NK-92 (cell line): Measurements from ENCODE around the gene OCA2.

Experiments
- DNase-seq: peaks from one replicate; lab custom pipeline; 2025; ENCODE audit not compliant: unreplicated experiment; lab: John Stamatoyannopoulos, UW

The OCA2 gene

DNA sequence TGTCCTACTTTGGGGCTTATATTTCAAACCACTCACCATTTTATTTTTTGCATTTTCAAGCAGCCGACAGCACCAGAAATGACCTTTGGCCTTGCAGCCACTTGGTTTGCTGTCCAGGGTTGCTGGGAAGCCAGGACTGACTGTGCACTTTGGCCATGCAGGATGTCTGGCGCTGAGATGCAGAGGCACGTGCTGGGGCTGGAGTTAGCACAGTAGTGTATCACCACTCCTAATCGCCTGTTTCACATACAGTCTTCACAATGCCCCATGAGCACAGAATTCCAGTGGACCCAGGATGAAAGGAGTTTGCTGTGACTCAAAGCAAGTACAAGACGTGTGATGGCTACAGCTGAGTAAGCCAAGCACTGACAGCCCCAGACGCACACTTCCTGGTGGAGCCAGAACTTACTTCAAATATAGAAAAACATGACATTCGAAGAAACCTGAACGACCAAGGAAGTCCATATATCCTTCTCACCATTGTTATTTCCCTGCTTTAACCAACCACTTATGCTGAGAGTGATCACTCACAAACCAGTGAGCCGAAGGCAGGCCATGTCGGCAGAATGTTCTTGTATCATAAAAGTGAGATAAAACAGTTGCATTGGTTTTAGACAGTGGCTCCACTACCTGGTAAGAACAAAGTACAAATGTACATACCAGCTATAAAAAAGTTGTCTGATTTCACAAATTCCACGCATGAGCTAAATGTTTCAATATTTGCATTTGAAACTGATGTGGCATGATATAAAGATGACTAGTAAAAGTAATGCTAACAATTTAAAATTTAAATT lies 16.0 kb downstream of the OCA2 start:
- DNase-seq: no peak

DNA sequence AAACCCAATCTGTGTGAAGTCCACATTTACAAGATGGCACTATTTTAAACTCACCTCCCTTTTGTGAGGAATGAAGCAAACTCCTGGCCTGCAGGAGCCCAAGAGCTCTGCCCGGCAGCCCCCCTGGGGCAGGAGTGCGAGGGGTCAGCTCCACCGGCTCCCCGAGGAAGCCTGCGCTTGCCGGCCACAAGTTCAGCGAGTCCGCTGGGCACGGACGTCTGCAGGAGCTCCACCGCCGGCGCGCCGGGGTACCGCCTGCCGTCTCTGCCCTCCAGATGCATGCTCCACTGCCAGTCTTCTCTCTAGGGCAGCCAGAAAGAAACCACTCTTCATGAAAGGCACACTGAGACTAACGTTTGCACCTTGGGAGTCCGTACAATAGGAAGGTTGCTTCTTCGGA lies 17.5 kb downstream of the OCA2 start:
- DNase-seq: no peak

DNA sequence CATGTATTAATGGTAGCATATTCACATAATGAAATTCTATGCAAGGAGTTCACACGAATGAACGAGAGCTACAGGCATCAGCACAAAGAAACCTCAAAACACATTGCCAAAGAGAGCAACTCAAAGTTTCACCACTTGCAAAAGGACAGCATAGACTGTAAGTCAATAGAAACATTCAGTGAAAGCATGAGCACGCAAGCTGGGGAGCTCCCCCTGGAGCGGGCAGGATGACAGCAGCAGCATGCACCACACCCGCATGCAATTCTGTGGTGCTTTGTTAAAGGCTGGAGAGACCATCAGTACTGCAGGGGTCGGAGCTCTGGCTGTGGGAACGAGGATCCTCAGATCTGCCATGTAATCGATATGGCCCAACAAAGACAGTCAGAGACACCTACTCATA lies 18.7 kb downstream of the OCA2 start:
- no peak for DNase-seq

DNA sequence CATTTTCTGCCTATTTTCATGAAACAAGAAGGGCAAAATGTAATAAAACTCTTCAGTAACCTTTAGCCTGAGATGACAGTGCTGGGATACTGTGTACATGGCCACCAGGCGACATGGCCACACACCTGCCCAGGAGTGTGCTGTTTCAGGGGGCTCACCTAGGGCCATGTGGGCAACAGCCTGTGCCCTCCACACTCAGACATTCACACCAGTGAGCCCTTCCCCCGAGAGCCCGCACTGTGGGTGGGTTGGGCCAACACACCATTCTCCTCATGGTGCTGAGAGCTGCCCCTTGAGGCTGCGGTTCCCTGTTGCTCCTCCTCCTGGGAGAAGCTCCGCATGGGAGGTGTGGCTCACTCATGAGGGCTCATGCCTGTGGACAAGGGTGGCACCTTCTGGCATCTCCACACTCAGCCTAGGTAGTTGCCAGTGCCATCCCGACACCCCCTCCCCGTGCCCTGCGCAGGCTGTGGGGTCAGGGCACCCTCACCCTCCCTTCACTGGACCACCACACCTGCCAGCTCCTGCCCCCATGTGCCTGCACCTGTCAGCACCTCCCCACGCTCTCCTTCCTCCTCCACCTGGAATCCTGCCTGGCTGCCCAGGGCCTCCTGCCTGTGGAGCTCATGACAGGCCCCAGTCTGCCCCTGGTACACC lies 19.7 kb downstream of the OCA2 start:
- DNase-seq: no peak

DNA sequence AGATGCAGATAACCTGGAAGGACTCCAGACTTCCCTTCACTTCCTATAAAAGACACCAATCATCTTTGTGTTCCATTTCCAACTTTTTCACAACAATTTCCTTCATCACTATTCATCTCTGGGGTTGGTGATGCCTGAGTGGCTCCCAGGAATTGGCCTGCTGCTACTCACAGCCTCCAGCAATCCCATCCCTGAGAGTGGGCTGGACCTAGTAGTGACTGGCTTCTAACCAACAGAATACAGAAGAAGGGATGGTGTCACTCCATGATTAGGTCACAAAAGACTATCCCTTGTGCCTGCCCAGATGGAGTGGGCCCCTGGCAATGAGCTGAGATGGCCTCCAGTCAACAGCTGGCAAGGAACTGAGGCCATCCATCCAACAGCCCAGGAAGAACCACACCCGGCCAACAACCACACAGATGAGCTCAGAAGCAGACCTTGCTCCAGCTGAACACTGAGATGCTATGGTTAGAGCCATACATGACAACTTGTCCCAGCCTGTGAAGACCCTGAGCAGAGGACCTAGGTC lies 20.9 kb downstream of the OCA2 start:
- no peak for DNase-seq

DNA sequence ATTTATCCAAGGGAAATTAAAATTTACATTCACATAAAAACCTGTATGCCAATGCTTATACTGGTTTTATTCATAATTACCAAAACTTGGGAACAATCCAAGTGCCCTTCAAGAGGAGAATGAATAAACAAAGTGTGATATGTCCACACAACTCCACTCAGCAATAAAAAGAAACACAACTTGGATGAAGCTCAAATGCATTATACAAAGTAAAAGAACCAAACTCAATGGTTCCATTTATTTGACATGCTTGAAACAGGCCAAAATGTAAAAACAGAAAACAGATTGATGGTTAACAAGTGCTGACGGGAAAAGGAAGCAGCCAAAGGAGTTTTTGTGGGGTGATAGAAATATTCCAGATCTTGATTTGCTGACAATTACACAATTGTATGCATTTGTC lies 23.5 kb downstream of the OCA2 start:
- no peak for DNase-seq

DNA sequence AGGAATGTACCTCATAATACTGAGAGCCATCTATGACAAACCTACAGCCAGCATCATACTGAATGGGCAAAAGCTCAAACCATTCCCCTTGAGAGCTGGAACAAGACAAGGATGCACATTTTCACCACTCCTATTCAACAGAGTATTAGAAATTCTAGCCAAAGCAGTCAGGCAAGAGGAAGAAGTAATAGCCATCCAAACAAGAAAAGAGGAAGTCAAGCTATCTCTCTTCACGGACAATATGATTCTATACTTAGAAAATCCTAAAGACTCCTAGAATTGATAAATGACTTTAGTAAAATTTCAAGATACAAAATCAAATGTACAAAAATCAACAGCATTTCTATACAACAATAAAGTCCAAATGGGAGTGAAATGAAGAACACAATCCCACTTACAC lies 30.2 kb downstream of the OCA2 start:
- DNase-seq: no peak

DNA sequence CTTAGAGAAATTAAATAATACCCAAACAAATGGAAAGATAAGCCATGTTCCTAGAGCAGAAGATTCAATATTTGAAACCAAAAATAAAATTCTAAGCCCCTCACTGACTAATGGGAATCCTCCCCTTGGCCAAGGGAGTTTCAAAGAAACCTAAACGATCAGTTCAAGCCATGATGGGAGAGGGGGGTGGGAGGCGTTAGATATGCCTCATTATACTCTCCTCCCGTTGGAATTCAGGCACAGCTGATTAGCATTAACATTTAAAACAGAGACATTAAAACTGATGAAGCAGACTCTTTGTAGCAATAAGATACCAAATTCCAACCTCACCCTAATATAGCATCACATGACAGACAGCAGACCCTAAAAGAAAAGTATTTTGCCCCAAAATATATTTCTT lies 32.9 kb downstream of the OCA2 start:
- no peak for DNase-seq

DNA sequence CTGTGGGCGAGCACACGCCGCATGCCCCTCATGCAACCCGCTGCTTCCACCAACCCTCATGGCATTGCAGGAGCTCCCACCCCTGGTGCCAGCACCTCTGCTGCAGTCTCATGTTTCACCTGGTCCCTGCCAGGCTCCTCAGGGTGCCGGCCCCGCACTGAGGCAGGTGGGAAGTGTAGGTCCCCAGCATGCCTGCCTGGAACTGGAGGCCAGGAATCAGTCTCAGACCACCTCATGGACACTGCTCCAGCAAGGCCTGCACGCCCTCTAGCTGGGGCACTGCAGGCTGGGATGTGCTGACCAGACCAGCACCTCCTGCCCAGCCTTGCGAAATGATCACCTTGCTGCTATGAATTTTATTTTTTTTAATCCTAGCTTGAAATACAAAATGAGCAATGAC lies 39.1 kb downstream of the OCA2 start:
- no peak for DNase-seq

DNA sequence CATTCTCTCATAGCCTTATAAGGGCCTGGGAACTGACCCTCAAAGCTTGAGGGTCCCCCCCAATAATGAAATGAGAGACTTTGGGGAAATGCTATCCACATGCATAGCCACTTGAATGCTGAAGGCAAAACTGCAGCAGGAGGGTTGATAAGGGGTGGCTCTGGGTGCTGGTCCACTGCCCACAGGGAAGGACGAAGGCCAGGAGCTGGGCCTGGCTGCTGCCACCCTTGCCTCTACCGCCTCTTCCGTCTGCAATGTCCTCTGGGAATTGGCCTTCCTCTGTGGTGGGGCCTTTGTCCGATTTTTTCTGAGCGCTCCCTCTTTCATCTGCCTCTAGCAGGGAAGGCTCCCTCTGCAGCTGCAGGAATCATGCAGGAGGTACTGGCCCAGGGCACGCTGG lies 41.0 kb downstream of the OCA2 start:
- no peak for DNase-seq

DNA sequence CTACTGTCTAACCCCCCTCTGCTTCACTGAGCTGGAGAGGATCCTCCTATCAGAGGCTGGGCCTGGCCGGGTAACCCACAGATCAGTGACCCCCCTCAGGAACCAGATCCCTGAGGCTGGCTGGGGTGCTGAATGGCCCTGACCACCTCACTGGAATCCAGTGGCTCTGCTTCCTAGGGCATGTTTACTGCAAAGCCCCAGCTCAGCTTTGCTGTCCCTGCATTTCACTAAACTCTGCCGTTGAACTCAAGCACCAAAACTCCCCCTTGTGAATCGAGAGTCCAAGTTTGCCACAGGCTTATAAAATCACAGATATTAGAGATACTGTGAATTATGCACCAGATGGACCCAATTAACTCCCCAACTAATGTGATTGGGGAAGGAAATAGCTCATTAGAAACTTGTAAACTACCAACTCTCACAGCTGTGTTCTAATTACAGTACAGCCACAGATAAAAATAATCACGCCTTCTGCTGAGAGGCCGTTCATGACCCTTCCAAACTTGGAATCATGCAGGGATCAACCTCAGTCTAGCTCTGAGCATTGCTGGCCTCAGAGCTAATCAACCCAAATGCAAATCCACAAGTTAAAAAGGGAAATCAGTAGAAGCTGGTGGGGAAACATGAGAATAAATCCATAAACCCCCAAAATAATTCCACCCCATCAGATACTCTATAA lies 47.0 kb downstream of the OCA2 start:
- no peak for DNase-seq

DNA sequence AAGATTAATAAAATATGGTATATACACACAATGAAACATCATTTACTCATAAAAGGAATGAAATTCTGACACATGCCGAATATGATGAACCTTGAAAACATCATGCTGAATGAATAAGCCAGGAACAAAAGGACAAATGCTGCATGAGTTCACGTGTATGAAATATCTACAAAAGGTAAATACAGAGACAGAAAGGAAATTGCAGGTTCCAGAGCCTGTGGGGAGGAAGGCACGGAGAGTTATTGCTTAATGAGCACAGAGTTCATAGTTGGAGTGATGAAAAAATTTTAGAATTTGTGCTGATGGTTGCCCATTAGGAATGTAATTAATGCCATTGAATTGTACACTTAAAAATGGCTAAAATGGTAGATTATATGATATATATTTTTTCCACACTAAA lies 49.5 kb downstream of the OCA2 start:
- no peak for DNase-seq

DNA sequence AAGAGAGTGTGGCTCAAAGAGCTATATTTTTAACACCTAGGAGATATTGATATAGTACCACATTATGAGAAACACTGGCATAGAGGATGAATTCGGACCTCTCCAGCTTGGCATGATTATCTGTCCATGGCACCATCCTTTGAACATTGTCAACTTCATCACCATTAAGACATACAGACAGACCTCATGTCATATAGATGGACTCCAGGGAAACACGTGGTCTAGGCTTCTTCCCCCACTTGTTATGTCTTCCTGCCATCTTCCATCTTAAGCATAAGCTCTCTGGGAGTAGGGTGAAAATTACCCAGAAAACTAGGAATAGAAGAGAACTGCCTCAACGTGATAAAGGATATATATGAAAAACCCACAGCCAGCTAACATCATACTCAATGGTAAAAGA lies 51.8 kb downstream of the OCA2 start:
- DNase-seq: no peak

DNA sequence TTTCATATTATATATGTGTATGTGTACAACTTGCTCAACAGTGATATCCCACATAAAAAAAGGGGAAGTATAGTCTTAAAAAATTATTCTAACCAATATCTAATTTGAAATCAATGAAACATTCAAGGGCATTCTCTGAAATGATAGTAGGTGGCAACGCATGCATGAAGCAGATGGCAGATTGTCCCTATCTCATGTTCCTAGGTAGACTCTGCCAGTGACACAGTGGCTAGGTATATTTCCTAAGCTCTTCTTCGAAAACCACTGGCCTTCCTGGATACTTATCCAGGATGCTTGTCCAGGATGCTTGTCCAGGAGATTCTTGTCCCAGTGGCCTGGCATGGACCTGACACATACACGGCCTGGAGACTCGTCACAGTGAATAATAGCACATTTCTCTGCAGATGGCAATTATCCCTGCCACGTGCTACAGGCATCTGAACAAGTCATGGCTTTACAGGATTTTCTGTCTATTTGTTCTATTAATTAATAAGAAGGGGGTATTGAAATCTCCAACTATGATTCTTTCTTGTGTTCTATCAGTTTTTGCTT lies 54.9 kb downstream of the OCA2 start:
- DNase-seq: no peak

DNA sequence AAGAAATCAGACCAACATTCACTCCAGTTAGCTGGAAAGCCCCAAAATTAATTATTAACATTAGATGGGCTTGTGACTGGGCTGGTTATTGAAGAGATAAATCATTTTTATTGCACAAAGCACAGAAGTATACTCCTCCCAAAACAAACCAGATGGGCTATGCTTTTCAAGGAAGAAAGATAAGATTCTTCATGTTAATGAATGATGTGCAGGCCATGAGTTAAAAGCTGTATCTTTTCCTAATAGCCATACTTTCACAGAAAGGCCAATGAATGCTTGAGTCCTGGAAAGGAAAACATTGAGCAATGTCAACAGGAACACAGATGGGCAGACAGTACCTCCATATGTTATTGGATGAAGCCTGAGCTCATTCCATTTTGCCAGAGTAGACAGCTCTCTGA lies 55.4 kb downstream of the OCA2 start:
- no peak for DNase-seq

DNA sequence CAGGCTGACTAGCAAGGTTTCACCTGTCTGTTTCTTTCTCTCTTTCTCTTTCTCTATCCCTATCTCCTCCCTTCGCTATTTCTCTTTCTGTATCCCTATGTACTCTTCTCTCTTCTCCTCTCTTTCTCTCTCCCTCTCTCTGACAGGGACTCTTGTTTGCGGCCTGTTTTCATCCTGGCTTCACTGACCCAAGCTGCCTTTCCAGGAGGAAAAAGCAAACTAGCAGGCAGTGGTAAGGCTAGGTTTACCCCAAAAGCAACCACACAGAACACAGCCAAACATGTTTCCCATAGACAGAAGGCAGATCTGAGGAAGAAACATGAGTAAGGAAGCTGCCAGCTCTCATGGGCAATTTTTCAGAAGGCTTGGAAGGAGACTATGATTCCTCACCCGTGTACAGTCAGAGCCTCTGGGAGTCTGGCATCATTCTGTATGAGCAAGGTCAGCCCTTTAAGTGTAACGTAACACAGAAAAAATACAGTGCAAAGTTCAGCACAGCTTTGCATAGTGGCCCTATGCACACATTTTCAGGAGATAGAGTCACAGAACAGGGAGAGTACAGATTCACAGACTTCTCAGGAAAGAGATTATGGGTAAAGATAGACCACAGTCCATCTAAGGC lies 61.0 kb downstream of the OCA2 start:
- no peak for DNase-seq

DNA sequence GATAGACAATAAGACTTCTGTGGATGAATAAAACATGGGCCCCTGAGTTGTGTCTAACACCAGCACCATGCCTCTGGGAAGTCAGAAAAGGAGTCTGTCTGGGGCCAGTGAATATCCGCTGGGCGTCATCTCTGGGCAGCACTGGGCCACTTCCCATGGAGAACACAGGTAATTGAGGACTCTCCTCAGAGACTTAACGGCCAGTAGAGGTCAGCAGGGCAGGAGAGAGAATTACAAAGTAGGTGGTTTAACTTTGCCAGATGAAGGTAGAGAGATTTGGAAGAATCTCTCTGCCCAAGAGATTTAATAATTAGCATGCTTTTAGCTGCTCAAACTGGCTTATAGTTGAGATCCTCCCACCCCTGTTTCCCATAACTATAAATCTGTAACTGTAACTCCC lies 65.7 kb downstream of the OCA2 start:
- DNase-seq: no peak

DNA sequence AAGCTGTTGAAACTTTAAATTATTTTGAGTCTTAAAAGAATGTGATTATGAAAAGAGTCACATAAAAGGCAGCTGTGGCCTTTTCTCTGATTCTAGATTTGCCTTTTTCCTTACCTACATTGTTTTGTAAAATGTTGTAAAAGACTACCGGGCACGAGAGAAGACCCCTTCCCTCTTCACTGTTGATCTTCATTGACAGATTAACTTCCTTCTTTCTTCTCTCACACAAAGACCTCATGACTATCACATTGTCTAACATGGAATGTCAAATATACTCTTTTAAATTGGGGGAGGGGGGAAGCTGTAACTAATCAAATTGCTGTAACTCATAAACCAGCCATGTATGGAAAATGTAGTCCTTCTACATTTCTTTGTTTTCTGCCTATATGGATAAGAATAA lies 68.3 kb downstream of the OCA2 start:
- no peak for DNase-seq

DNA sequence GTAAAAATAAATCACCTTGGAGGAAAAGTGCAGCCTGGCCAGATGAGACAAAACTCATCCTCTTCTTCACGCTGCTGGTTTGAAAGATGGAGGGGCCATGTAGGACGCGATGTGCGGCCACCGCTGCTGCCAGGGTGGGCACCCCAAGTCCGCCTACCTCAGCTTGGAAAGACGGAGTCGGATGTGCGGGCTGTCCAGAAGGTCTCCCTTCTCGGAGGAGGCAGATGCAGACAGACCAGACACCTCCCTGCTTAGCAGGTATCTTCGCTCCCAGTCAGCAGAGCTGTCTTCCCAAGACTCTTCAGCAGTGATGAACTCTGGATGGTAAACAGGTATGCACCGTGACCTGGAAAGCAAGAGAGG lies 71.4 kb downstream of the OCA2 start:
- no peak for DNase-seq

DNA sequence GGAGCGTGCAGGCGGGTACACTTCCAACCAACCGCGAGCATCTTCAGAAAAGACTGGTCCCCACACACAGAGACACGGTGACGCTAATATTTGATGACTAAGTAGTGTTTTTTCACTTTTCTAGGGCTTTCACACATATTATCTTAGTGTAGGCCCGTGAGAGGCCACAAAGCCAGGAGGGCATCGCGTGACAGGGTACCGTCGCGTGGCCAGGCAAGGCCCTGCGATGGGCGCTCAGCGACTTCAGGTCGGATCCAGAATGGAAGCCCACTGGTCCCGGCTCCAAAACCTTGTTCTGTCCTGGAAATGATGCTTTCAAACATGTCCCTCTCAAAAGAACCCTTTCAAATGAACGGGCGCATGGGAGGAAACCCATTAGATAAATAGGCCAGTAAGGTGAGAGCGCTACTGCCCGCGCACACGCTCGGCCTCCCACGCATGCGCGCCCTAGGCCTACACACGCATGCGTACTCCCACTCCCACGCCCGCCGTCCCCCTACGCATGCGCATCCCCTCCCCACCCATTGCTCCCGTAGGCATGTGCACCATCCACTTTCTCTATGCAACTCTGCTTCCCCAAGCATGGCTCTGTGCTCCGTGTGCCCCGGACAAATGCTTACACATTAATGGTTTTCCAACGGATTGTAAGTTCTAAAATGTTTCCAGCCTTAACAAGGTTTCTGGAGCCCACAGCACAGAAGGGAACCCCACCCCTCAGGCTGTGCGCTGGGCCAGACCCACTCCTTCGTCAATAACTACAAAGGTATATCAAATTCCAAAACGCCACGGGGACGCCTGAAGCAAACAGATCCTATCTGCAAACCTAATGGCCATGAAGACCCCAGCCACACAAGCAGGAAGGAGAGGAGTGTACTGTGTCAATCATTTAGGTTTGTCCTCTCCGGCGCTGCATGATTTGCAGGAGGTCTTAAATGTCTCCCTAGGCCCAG lies 72.1 kb downstream of the OCA2 start:
- DNase-seq: no peak
